ENCODE measurements around the gene SV2C.

SV2C gene

DNA sequence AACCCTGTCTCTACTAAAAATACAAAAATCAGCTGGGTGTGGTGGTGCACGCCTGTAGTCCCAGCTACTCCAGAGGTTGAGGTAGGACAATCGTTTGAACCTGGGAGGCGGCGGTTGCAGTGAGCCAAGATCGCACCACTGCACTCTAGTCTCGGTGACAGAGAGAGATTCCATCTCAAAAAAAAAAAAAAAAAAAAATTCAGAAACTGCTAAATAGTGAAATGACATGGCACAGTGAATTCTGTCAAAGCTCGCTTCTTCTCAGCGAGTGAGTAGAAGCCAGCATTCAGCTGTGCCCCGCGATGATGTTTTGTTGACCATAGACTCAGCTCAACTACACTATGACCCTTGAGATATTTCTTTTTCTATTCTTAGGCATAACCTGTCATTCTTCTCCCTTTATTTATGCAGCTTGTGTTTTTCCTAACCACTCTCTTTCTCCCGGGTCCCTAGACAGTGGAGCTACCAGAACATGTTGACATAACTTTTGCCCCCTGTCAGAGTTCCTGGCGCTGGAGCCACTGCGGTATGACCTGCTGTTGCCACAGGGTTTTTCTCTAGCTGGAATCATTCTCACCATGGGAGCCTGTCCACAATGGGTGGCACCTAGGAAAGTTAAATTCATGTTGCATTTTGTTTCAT is 306.5 kb downstream of the SV2C start:
- TF ChIP-seq, protein P1, sequence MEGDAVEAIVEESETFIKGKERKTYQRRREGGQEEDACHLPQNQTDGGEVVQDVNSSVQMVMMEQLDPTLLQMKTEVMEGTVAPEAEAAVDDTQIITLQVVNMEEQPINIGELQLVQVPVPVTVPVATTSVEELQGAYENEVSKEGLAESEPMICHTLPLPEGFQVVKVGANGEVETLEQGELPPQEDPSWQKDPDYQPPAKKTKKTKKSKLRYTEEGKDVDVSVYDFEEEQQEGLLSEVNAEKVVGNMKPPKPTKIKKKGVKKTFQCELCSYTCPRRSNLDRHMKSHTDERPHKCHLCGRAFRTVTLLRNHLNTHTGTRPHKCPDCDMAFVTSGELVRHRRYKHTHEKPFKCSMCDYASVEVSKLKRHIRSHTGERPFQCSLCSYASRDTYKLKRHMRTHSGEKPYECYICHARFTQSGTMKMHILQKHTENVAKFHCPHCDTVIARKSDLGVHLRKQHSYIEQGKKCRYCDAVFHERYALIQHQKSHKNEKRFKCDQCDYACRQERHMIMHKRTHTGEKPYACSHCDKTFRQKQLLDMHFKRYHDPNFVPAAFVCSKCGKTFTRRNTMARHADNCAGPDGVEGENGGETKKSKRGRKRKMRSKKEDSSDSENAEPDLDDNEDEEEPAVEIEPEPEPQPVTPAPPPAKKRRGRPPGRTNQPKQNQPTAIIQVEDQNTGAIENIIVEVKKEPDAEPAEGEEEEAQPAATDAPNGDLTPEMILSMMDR (IDR thresholded peaks at IDR 0.05; ENCODE audit: unreplicated experiment in 3 of 3), result no peak
- peaks cover 27% of the 10 kb centered on the region for H3K4me1 Mint-ChIP-seq
- peaks cover 4% of the 10 kb centered on the region for H3K27me3 Mint-ChIP-seq (ENCODE audit: low read depth)
- no peaks in the 10 kb centered on the region for H3K36me3 Mint-ChIP-seq (ENCODE audit: low read depth)
- H3K9me3 Mint-ChIP-seq, result no peaks in the 10 kb centered on the region
- H3K4me3 Mint-ChIP-seq, result no peak overlapping the region
- H3K27ac Mint-ChIP-seq, result peak overlapping the region in 2 of 3 experiments; percentile 21 to 64

DNA sequence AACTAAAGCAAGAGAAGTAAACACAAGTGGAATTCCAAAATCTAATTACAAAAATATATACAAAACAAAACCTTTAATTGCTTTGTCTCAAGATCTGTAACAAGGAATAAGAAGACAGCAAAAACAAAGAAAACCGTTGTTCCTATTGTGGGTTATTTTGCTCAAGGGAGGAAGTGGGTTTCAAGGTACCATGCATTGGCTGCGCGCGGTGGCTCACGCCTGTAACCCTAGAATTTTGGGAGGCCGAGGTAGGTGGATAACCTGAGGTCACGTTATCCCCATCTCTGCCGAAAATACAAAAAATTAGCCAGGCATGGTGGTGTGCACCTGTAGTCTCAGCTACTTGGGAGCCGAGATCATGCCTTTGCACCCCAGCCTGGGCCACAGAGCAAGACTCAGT is 307.8 kb downstream of the SV2C start:
- Mint-ChIP-seq H3K27me3 (ENCODE audit: low read depth) (peaks cover 4% of the 10 kb centered on the region), H3K27ac (peak overlapping the region in 1 of 3 experiments; percentile 60), H3K4me3 (no peak overlapping the region), H3K9me3 (no peaks in the 10 kb centered on the region), H3K36me3 (ENCODE audit: low read depth) (no peaks in the 10 kb centered on the region), H3K4me1 (peaks cover 18% of the 10 kb centered on the region)
- TF ChIP-seq, protein P1 (IDR thresholded peaks at IDR 0.05; ENCODE audit: unreplicated experiment in 3 of 3), result no peak

DNA sequence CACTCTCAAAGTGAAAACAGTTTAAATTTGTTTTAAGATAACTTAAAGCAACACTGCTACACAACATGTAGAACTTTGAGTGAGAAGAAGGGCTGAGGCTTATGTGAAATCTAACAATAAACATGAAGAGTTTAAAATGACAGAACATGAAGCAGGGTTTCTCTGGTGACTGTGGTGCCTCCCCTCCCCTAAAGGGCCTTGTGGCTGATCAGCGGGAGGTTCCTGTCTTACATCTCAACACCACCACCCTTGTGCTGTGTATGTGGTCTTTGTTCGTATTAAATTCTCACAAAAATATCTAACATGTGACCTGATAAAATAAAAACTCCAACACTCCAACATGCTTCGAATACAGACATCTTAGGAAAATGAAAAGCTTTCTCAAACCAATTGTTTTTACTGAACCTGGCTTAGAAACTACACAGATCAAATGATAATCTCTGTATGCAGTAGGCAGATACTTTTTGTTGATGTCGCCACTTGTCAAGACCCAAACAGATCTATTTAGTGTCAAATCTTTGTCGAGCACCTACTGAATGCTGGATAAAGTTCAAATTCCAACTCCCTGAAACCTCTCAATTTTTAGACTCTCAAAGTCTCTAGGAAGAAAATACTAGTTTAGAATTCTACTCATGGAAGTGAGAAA is 310.0 kb downstream of the SV2C start:
- Mint-ChIP-seq H3K27me3 (ENCODE audit: low read depth) (peaks cover 4% of the 10 kb centered on the region), H3K27ac (peak overlapping the region in 1 of 3 experiments; percentile 36), H3K4me1 (peaks cover 15% of the 10 kb centered on the region), H3K36me3 (ENCODE audit: low read depth) (no peaks in the 10 kb centered on the region), H3K9me3 (no peaks in the 10 kb centered on the region), H3K4me3 (no peak overlapping the region)
- TF ChIP-seq, protein P1 (IDR thresholded peaks at IDR 0.05; ENCODE audit: unreplicated experiment in 3 of 3), result no peak

- Mint-ChIP-seq H3K9me3 (no peaks in the 10 kb centered on the region), H3K27me3 (ENCODE audit: low read depth) (peaks cover 14% of the 10 kb centered on the region), H3K4me1 (peaks cover 5% of the 10 kb centered on the region), H3K27ac (no peak overlapping the region), H3K4me3 (no peak overlapping the region), H3K36me3 (ENCODE audit: low read depth) (no peaks in the 10 kb centered on the region)
- TF ChIP-seq, protein P1 (IDR thresholded peaks at IDR 0.05; ENCODE audit: unreplicated experiment in 3 of 3), result no peak
These were observed 314.0 kb downstream of the SV2C start for GRCh38 chr5:76397200-76397599.

DNA sequence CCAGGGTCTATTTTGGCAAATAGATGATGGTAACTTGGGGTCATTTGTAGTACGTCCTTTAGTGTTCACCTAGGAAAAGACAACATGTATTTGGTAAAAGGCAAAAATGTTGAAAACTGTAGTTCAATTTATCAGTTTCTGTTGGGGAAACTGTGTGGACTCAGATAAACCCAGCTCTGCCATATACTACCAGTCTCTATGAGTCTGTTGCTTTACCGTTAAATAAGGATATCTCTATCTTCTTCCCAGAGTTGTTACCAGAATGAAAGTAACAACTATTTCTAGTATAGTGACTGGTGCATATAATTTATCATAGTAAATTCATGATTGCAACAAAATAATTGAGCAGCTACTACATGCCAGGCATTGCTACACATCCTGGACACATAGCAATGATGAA is 316.1 kb downstream of the SV2C start:
- Mint-ChIP-seq H3K27me3 (ENCODE audit: low read depth) (peaks cover 10% of the 10 kb centered on the region), H3K4me3 (no peak overlapping the region), H3K27ac (no peak overlapping the region), H3K4me1 (peaks cover 5% of the 10 kb centered on the region), H3K36me3 (ENCODE audit: low read depth) (no peaks in the 10 kb centered on the region), H3K9me3 (no peaks in the 10 kb centered on the region)
- TF ChIP-seq, protein P1 (IDR thresholded peaks at IDR 0.05; ENCODE audit: unreplicated experiment in 3 of 3), result no peak

GRCh38 chr5:76400466-76400865 is 317.3 kb downstream of the SV2C start:
- peaks cover 6% of the 10 kb centered on the region for H3K4me1 Mint-ChIP-seq
- no peak overlapping the region for H3K27ac Mint-ChIP-seq
- H3K9me3 Mint-ChIP-seq, result no peaks in the 10 kb centered on the region
- H3K36me3 Mint-ChIP-seq (ENCODE audit: low read depth), result no peaks in the 10 kb centered on the region
- no peak overlapping the region for H3K4me3 Mint-ChIP-seq
- TF ChIP-seq, protein P1 (IDR thresholded peaks at IDR 0.05; ENCODE audit: unreplicated experiment in 3 of 3), result no peak
- peaks cover 9% of the 10 kb centered on the region for H3K27me3 Mint-ChIP-seq (ENCODE audit: low read depth)

All from nephron (organoid).